Measurements from ENCODE around the gene INTS6L. TPM values are rescaled to one million over a fixed set of nuclear protein-coding genes. Genes with fewer than 3 reads are reported as not detected.
A peak's percentile ranks its signal among the peaks of the same experiment; 100 is the strongest.
"Not testable (repeated sequence)": the region's sequence is repeated elsewhere in the genome, so short reads cannot be mapped to it uniquely, and the experiment has no call there.

The INTS6L gene
- total RNA-seq, 1 donor from 2014 or later, result 24.6 TPM

GRCh38 chrX:135595543-135595942 is 75.1 kb downstream of the INTS6L start:
- Mint-ChIP-seq H3K4me3 (no peak overlapping the region), H3K9me3 (no peaks in the 10 kb centered on the region), H3K36me3 (ENCODE audit: low read depth) (no peaks in the 10 kb centered on the region), H3K27me3 (peaks cover 7% of the 10 kb centered on the region), H3K4me1 (no peaks in the 10 kb centered on the region), H3K27ac (no peak overlapping the region)
- ChIA-PET CTCF (interaction anchor here (0.5 kb wide), 1 partner anchor 31 kb away, joined by 3 read pairs; no protein-coding TSS in a partner anchor), POLR2A (no interaction called here)
- no peak for DNase-seq
- no peak for TF ChIP-seq CTCF (IDR thresholded peaks at IDR 0.05)
- intact Hi-C loops (cut with micrococcal nuclease), result loop anchor here (5.0 kb wide), 1 partner anchor 53 kb away; no protein-coding TSS in a partner anchor
- ATAC-seq (ENCODE audit: low read depth), result no peak

GRCh38 chrX:135596495-135596894 is 76.0 kb downstream of the INTS6L start:
- POLR2A ChIA-PET, result interaction anchor here (0.6 kb wide), 1 partner anchor 15 kb away, joined by 3 read pairs; no protein-coding TSS in a partner anchor
- Mint-ChIP-seq H3K9me3 (no peaks in the 10 kb centered on the region), H3K27me3 (peaks cover 5% of the 10 kb centered on the region), H3K36me3 (ENCODE audit: low read depth) (no peaks in the 10 kb centered on the region), H3K4me3 (no peak overlapping the region), H3K27ac (no peak overlapping the region), H3K4me1 (no peaks in the 10 kb centered on the region)
- intact Hi-C loops (cut with micrococcal nuclease), result loop anchor here (1.0 to 5.0 kb wide), 2 partner anchors 54 to 112 kb away; no protein-coding TSS in a partner anchor
- no peak for TF ChIP-seq CTCF (IDR thresholded peaks at IDR 0.05)
- ATAC-seq (ENCODE audit: low read depth) (peak; percentile 42), DNase-seq (no peak)
- CTCF ChIA-PET, result no interaction called here

GRCh38 chrX:135605906-135606305 is 85.4 kb downstream of the INTS6L start:
- DNase-seq (no peak), ATAC-seq (ENCODE audit: low read depth) (no peak)
- no peaks in the 10 kb centered on the region for H3K9me3 Mint-ChIP-seq
- intact Hi-C loops (cut with micrococcal nuclease), result no loop called here
- ChIA-PET POLR2A (no interaction called here), CTCF (no interaction called here)
- H3K27ac Mint-ChIP-seq, result no peak overlapping the region
- H3K4me1 Mint-ChIP-seq, result no peaks in the 10 kb centered on the region
- H3K4me3 Mint-ChIP-seq, result no peak overlapping the region
- peaks cover 2% of the 10 kb centered on the region for H3K27me3 Mint-ChIP-seq
- no peaks in the 10 kb centered on the region for H3K36me3 Mint-ChIP-seq (ENCODE audit: low read depth)
- no peak for TF ChIP-seq CTCF (IDR thresholded peaks at IDR 0.05)

GRCh38 chrX:135624408-135625204 is 104.1 kb downstream of the INTS6L start:
- H3K9me3 Mint-ChIP-seq; H3K4me3 Mint-ChIP-seq; H3K27ac Mint-ChIP-seq; DNase-seq; H3K27me3 Mint-ChIP-seq; H3K4me1 Mint-ChIP-seq; POLR2A ChIA-PET; CTCF ChIA-PET; H3K36me3 Mint-ChIP-seq (ENCODE audit: low read depth); ATAC-seq (ENCODE audit: low read depth); intact Hi-C loops (cut with micrococcal nuclease): not testable (repeated sequence)

GRCh38 chrX:135625995-135626394 is 105.5 kb downstream of the INTS6L start:
- POLR2A ChIA-PET, result no interaction called here
- ATAC-seq (ENCODE audit: low read depth) (no peak), DNase-seq (no peak)
- no peak overlapping the region for H3K27ac Mint-ChIP-seq
- H3K4me1 Mint-ChIP-seq, result peaks cover 2% of the 10 kb centered on the region
- intact Hi-C loops (cut with micrococcal nuclease), result no loop called here
- no peaks in the 10 kb centered on the region for H3K27me3 Mint-ChIP-seq
- H3K4me3 Mint-ChIP-seq, result no peak overlapping the region
- H3K36me3 Mint-ChIP-seq (ENCODE audit: low read depth), result no peaks in the 10 kb centered on the region
- CTCF ChIA-PET, result interaction anchor here (0.7 kb wide), 1 partner anchor 30 kb away, joined by 3 read pairs; no protein-coding TSS in a partner anchor
- TF ChIP-seq CTCF (IDR thresholded peaks at IDR 0.05), result no peak
- H3K9me3 Mint-ChIP-seq, result no peaks in the 10 kb centered on the region
